Left ventricle myocardium inferior (tissue), 1 donor: Measurements from ENCODE around the gene SCEL. TPM values are rescaled to one million over a fixed set of nuclear protein-coding genes. Genes with fewer than 3 reads are reported as not detected.

Source experiments
- DNase-seq: peaks from one replicate; pipeline ENCODE4 v3.0.0-alpha.2; 2020
- H3K27ac ChIP-seq: fragments of 200-600 bp; replicated peaks from 2 replicates; pipeline ENCODE4 v1.8.0; 2021
- H3K27me3 ChIP-seq: fragments of 200-600 bp; 2 replicates; pipeline ENCODE4 v1.8.0; 2021; ENCODE audit warnings: low read depth
- H3K36me3 ChIP-seq: fragments of 200-600 bp; 2 replicates; pipeline ENCODE4 v1.8.0; 2021
- H3K4me1 ChIP-seq: fragments of 200-600 bp; 2 replicates; pipeline ENCODE4 v1.8.0; 2021
- H3K4me3 ChIP-seq: fragments of 200-600 bp; 2 replicates; pipeline ENCODE4 v1.8.0; 2021; ENCODE audit warnings: mild to moderate bottlenecking, moderate library complexity
- H3K9me3 ChIP-seq: fragments of 200-600 bp; replicated peaks from 2 replicates; pipeline ENCODE4 v1.8.0; 2021
- CTCF ChIP-seq: fragments of 200-600 bp; IDR thresholded peaks from 2 replicates; pipeline ENCODE4 v1.8.0; 2021; ENCODE audit warnings: antibody characterized with exemption, mild to moderate bottlenecking, borderline replicate concordance
- intact Hi-C: fragments of 100-400 bp; cut with micrococcal nuclease; formaldehyde crosslinking; loops from one replicate; pipeline ENCODE4 v1.11.0; 2022
- total RNA-seq: library from RNA; stranded (reverse); fragmentation: NEBNext Ultra II Directional; extraction: Animal tissue kit (Norgen Biotek cat#: 25700); gene quantifications from one replicate; pipeline ENCODE4 v1.2.1, GENCODE V29; 2021
- donor health status: DM: no; HTN: yes; CAD: no; lungs with severe emphysema.

The SCEL gene
- total RNA-seq, 1 donor from 2014 or later: not detected

DNA sequence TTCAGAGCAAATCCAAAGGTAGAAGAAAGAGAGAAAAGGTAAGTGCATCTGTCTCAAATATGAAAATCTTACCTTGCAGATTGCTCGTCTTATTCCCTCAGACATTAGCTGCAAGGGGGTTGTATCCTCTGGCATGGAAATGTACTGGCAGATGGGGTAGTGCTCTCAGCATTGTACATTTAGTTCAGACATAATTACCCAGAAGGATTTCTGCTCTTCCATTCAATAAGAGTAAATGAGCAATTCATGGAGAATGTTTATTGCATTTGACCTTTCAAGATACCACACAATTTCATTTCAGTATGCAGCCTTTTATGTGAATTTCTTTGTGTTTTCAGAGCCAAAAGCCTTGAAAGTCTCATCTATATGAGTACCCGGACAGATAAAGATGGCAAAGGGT is 63.8 kb downstream of the SCEL start:
- DNase-seq: no peak
- Histone ChIP-seq H3K4me3 (no peak overlapping the region), H3K9me3 (no peaks in the 10 kb centered on the region), H3K36me3 (no peaks in the 10 kb centered on the region), H3K27me3 (peaks cover 14% of the 10 kb centered on the region), H3K27ac (no peak overlapping the region), H3K4me1 (no peaks in the 10 kb centered on the region)
- TF ChIP-seq CTCF: no peak
- intact Hi-C loops: loop anchor here (10.0 kb wide), 1 partner anchor 155 kb away; no protein-coding TSS in a partner anchor

GRCh38 chr13:77600701-77601100 is 65.2 kb downstream of the SCEL start:
- Histone ChIP-seq H3K27ac (no peak overlapping the region), H3K4me3 (no peak overlapping the region), H3K27me3 (peaks cover 14% of the 10 kb centered on the region), H3K9me3 (no peaks in the 10 kb centered on the region), H3K36me3 (no peaks in the 10 kb centered on the region), H3K4me1 (no peaks in the 10 kb centered on the region)
- TF ChIP-seq CTCF: no peak
- DNase-seq: no peak
- intact Hi-C loops: no loop called here

- no peaks in the 10 kb centered on the region for H3K9me3 ChIP-seq
- intact Hi-C loops: no loop called here
- no peak for DNase-seq
- H3K4me1 ChIP-seq: no peaks in the 10 kb centered on the region
- no peaks in the 10 kb centered on the region for H3K36me3 ChIP-seq
- H3K27me3 ChIP-seq: no peaks in the 10 kb centered on the region
- H3K27ac ChIP-seq: no peak overlapping the region
- TF ChIP-seq CTCF: no peak
- no peak overlapping the region for H3K4me3 ChIP-seq
Observed at GRCh38 chr13:77611068-77611467, 75.6 kb downstream of the SCEL start.

DNA sequence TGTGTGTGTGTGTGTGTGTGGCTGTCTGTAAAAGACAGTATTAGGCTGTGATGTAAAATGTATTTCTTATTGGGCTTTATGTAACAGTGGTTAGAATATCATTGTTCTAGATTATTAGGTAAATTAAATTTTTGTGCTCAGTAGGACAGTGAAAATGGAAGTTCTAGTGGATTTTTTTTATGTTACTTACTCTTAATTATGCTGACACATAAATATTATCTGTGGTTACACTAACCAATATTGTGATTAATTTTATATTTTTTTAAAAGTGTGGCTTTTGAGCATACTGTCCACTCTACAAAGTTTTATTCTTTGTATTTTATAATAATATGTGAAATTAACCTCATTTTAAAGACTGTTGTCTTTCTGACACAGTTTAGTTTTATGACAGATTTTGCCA is 80.5 kb downstream of the SCEL start:
- no peaks in the 10 kb centered on the region for H3K27me3 ChIP-seq
- intact Hi-C loops: no loop called here
- no peak overlapping the region for H3K27ac ChIP-seq
- H3K9me3 ChIP-seq: no peaks in the 10 kb centered on the region
- no peaks in the 10 kb centered on the region for H3K36me3 ChIP-seq
- no peak for DNase-seq
- H3K4me1 ChIP-seq: no peaks in the 10 kb centered on the region
- no peak for TF ChIP-seq CTCF
- H3K4me3 ChIP-seq: no peak overlapping the region

- intact Hi-C loops: no loop called here
- H3K27ac ChIP-seq: no peak overlapping the region
- DNase-seq: no peak
- no peaks in the 10 kb centered on the region for H3K27me3 ChIP-seq
- H3K9me3 ChIP-seq: no peaks in the 10 kb centered on the region
- H3K4me3 ChIP-seq: no peak overlapping the region
- H3K36me3 ChIP-seq: no peaks in the 10 kb centered on the region
- H3K4me1 ChIP-seq: no peaks in the 10 kb centered on the region
- no peak for TF ChIP-seq CTCF
Observed at GRCh38 chr13:77619655-77620054, 84.1 kb downstream of the SCEL start.

- Histone ChIP-seq H3K9me3 (no peaks in the 10 kb centered on the region), H3K4me1 (no peaks in the 10 kb centered on the region), H3K27ac (no peak overlapping the region), H3K4me3 (no peak overlapping the region), H3K36me3 (no peaks in the 10 kb centered on the region), H3K27me3 (no peaks in the 10 kb centered on the region)
- intact Hi-C loops: no loop called here
- no peak for DNase-seq
- no peak for TF ChIP-seq CTCF
Observed at GRCh38 chr13:77620138-77620537, 84.6 kb downstream of the SCEL start.
